HepG2 (cell line): ENCODE measurements around the gene TIMM13. TPM values are rescaled to one million over a fixed set of nuclear protein-coding genes. Genes with fewer than 3 reads are reported as not detected.

ENCODE experiments used
- ATAC-seq: fragments of 200-7000 bp; cut with Tn5 transposase; 3 replicates; pipeline ENCODE4 v1.9.1; 2020; ENCODE audit warnings: mild to moderate bottlenecking, moderate library complexity
- BruUV-seq: library from RNA; stranded (reverse); fragments of 400-500 nt; replicated peaks from 2 replicates; lab custom pipeline; 2021; lab: Mats Ljungman, UMichigan
- CTCF ChIA-PET: fragments of 300-600 bp; formaldehyde crosslinking; extraction: SDS; loops from one replicate; lab custom pipeline; 2021; ENCODE audit warnings: low total read pairs, inconsistent platforms, low intra/inter-chr PET ratio; lab: Yijun Ruan, JAX
- POLR2A ChIA-PET: fragments of 350-600 bp; sonication (Branson Sonifier 250); formaldehyde crosslinking; loops from one replicate; lab custom pipeline; 2020; ENCODE audit warnings: antibody characterized with exemption, inconsistent platforms; lab: Yijun Ruan, JAX
- DNase-seq: peaks from one replicate; pipeline ENCODE4 v3.0.0-alpha.2; 2015; ENCODE audit warnings: low spot score
- FAIRE-seq: peaks from 3 replicates; lab custom pipeline; 2011; peaks lifted over from hg19 to GRCh38; lab: Jason Lieb, UNC
- H2AFZ ChIP-seq: one replicate; pipeline ENCODE4 v1.6.1; 2011; ENCODE audit warnings: low read length, inconsistent platforms
- H3K27ac ChIP-seq: fragments of 300-600 bp; 3 replicates; pipeline ENCODE4 v1.8.0; 2011; ENCODE audit warnings: mixed run types, mild to moderate bottlenecking, mixed read lengths, low read length, inconsistent platforms; ENCODE audit not compliant: insufficient read depth; ENCODE audit errors: extremely low read length
- H3K27me3 ChIP-seq, 2 experiments: fragments of 200-600 bp in 1 of 2; 2 replicates in 1 of 2; 3 replicates in 1 of 2; pipeline versions ENCODE4 v1.6.0 to v1.8.0; 2011; ENCODE audit warnings: low read length in 2 of 2, mild to moderate bottlenecking in 2 of 2, moderate library complexity in 2 of 2, inconsistent platforms in 1 of 2; ENCODE audit not compliant: insufficient read depth in 2 of 2, control insufficient read depth in 1 of 2
- H3K36me3 ChIP-seq, 2 experiments: fragments of 200-600 bp in 1 of 2; replicated peaks in 1 of 2; 2 replicates in 1 of 2; 3 replicates in 1 of 2; pipeline versions ENCODE4 v1.5.1 to v1.8.0; 2011; ENCODE audit warnings: low read length in 2 of 2, inconsistent platforms in 1 of 2; ENCODE audit not compliant: insufficient read depth in 2 of 2, control insufficient read depth in 1 of 2
- H3K4me1 ChIP-seq: 2 replicates; pipeline ENCODE4 v1.5.1; 2012; ENCODE audit warnings: low read length, inconsistent platforms; ENCODE audit not compliant: insufficient read depth
- H3K4me2 ChIP-seq: 2 replicates; pipeline ENCODE4 v1.6.0; 2011; ENCODE audit warnings: low read depth, low read length, inconsistent platforms
- H3K4me3 ChIP-seq, 3 experiments: fragments of 200-600 bp in 1 of 3; sonication (generic), shearing (Covaris generic) in 1 of 3; replicated peaks in 1 of 3; 2 replicates each; pipeline ENCODE4 v1.5.1; 2011 to 2016; ENCODE audit warnings: low read length in 3 of 3, inconsistent platforms in 2 of 3, low read depth in 2 of 3, mild to moderate bottlenecking in 2 of 3, control low read depth in 1 of 3, mixed read lengths in 1 of 3; ENCODE audit not compliant: insufficient read depth in 1 of 3
- H3K79me2 ChIP-seq: one replicate; pipeline ENCODE4 v1.6.1; 2011; ENCODE audit warnings: low read length, inconsistent platforms; ENCODE audit not compliant: insufficient read depth
- H3K9ac ChIP-seq: 2 replicates; pipeline ENCODE4 v1.6.0; 2011; ENCODE audit warnings: mild to moderate bottlenecking, low read depth, low read length, inconsistent platforms; ENCODE audit not compliant: insufficient read depth
- H3K9me3 ChIP-seq: 2 replicates; pipeline ENCODE4 v1.5.1; 2012; ENCODE audit warnings: mild to moderate bottlenecking, low read length
- H4K20me1 ChIP-seq: 2 replicates; pipeline ENCODE4 v1.6.0; 2011; ENCODE audit warnings: inconsistent platforms, mild to moderate bottlenecking, low read length, moderate library complexity; ENCODE audit not compliant: insufficient read depth
- AGO1 ChIP-seq: fragments of 200-400 bp; formaldehyde crosslinking; IDR thresholded peaks from 2 replicates; pipeline ENCODE4 v1.6.1; 2017; ENCODE audit warnings: mild to moderate bottlenecking, low read depth, low read length, moderate library complexity; ENCODE audit not compliant: poor library complexity, severe bottlenecking
- AGO2 ChIP-seq: fragments of 200-400 bp; formaldehyde crosslinking; optimal IDR thresholded peaks from 2 replicates; pipeline ENCODE3; 2017; ENCODE audit warnings: mild to moderate bottlenecking, low read depth, low read length, moderate library complexity
- ATRX ChIP-seq: sonication (generic); formaldehyde crosslinking; IDR thresholded peaks from 2 replicates; pipeline ENCODE4 v1.4.0; 2020; ENCODE audit warnings: missing genetic modification reagents, borderline replicate concordance
- BRD4 ChIP-seq: sonication (generic); formaldehyde crosslinking; IDR thresholded peaks from 2 replicates; pipeline ENCODE4 v1.4.0; 2020; ENCODE audit warnings: missing genetic modification reagents
- CCDC6 ChIP-seq: sonication (generic); formaldehyde crosslinking; IDR thresholded peaks from 2 replicates; pipeline ENCODE4 v1.8.1; 2022; ENCODE audit warnings: mild to moderate bottlenecking, missing genetic modification reagents, moderate library complexity
- GFI1 ChIP-seq: sonication (generic); formaldehyde crosslinking; IDR thresholded peaks from 2 replicates; pipeline ENCODE4 v1.5.0; 2020; ENCODE audit warnings: missing genetic modification reagents, mild to moderate bottlenecking, borderline replicate concordance
- NONO ChIP-seq, 2 experiments: fragments of 450-650 bp in 1 of 2; sonication (generic) in 1 of 2; formaldehyde crosslinking in 1 of 2; IDR thresholded peaks in 1 of 2; conservative IDR thresholded peaks in 1 of 2; 2 replicates each; pipeline versions ENCODE4 v1.6.1 to v1.8.0; 2017 to 2022; ENCODE audit warnings: mild to moderate bottlenecking in 1 of 2, missing genetic modification reagents in 1 of 2, moderate library complexity in 1 of 2
- POLR2G ChIP-seq: fragments of 200-400 bp; formaldehyde crosslinking; IDR thresholded peaks from 2 replicates; pipeline ENCODE4 v1.6.1; 2018; ENCODE audit warnings: mild to moderate bottlenecking, low read depth, low read length, moderate library complexity
- RBFOX2 ChIP-seq: fragments of 200-400 bp; formaldehyde crosslinking; IDR thresholded peaks from 2 replicates; pipeline ENCODE4 v1.6.1; 2017; ENCODE audit warnings: low read depth, mild to moderate bottlenecking, low read length
- RBM22 ChIP-seq: fragments of 200-400 bp; formaldehyde crosslinking; optimal IDR thresholded peaks from 2 replicates; pipeline ENCODE3; 2017; ENCODE audit warnings: mild to moderate bottlenecking, low read length, moderate library complexity
- RFX1 ChIP-seq: fragments of 450-650 bp; IDR thresholded peaks from 2 replicates; pipeline ENCODE4 v1.6.1; 2017
- SP2 ChIP-seq: sonication (generic); formaldehyde crosslinking; IDR thresholded peaks from 2 replicates; pipeline ENCODE4 v1.5.1; 2020; ENCODE audit warnings: mild to moderate bottlenecking, missing genetic modification reagents
- THAP11 ChIP-seq: IDR thresholded peaks from 2 replicates; pipeline ENCODE4 v1.6.1; 2016; ENCODE audit warnings: missing biosample characterization, missing genetic modification reagents
- ZNF629 ChIP-seq: sonication (generic); formaldehyde crosslinking; conservative IDR thresholded peaks from 2 replicates; pipeline ENCODE4 v1.5.0; 2020; ENCODE audit warnings: missing genetic modification reagents
- ZNF749 ChIP-seq: sonication (generic); formaldehyde crosslinking; IDR thresholded peaks from 2 replicates; pipeline ENCODE4 v1.8.0; 2022; ENCODE audit warnings: mild to moderate bottlenecking, missing genetic modification reagents, moderate library complexity, borderline replicate concordance
- WGBS: methylation state at CpG from one replicate; pipeline ENCODE4 v1.1.6; 2017; ENCODE audit warnings: low lambda C conversion rate; 5-methylcytosine and 5-hydroxymethylcytosine counted together
- in situ Hi-C: cut with HindIII; loops from 2 replicates; pipeline ENCODE4 v1.10.0; 2017; ENCODE audit warnings: low pct_unique_long_range_greater_than_20kb; ENCODE audit not compliant: extremely low pct_ligation_motif_present
- intact Hi-C: fragments of 100-400 bp; cut with micrococcal nuclease; formaldehyde crosslinking; loops from one replicate; pipeline ENCODE4 v1.10.0; 2022; ENCODE audit not compliant: unreplicated experiment
- polyA plus RNA-seq, 8 experiments: library from polyadenylated mRNA; depleted of rRNA in 3 of 8; stranded (reverse) in 7 of 8; unstranded in 1 of 8; fragments of >200 nt; fragmentation: Illumina TruSeq in 4 of 8; extraction: Trizol in 4 of 8; gene quantifications; 2 replicates each; pipeline versions ENCODE4 v1.2.1 to v1.2.3, GENCODE V29; 2011 to 2016; ENCODE audit warnings: low read depth in 4 of 8, missing spikeins in 1 of 8, mixed read lengths in 1 of 8; ENCODE audit not compliant: insufficient read depth in 1 of 8
- total RNA-seq, 5 experiments: library from RNA; depleted of rRNA; stranded (reverse); fragments of >200 nt; fragmentation: Illumina TruSeq; extraction: Trizol; gene quantifications; 2 replicates each; pipeline ENCODE4 v1.2.3, GENCODE V29; 2016; ENCODE audit warnings: low read depth in 1 of 5
- TF ChIP-seq, protein P1 (sequence below): sonication (generic); formaldehyde crosslinking; IDR thresholded peaks from 2 replicates; pipeline ENCODE4 v1.4.0; 2020; ENCODE audit warnings: missing genetic modification reagents
- TF ChIP-seq, protein P2 (sequence below): IDR thresholded peaks from 2 replicates; pipeline ENCODE4 v1.6.1; 2012; ENCODE audit warnings: inconsistent platforms

The TIMM13 gene
- total and polyA plus RNA-seq, 2 of the 13 experiments (the other 11 are each of a cell fraction or from before 2014, with no cell fraction given): 48.4 to 108 TPM

DNA sequence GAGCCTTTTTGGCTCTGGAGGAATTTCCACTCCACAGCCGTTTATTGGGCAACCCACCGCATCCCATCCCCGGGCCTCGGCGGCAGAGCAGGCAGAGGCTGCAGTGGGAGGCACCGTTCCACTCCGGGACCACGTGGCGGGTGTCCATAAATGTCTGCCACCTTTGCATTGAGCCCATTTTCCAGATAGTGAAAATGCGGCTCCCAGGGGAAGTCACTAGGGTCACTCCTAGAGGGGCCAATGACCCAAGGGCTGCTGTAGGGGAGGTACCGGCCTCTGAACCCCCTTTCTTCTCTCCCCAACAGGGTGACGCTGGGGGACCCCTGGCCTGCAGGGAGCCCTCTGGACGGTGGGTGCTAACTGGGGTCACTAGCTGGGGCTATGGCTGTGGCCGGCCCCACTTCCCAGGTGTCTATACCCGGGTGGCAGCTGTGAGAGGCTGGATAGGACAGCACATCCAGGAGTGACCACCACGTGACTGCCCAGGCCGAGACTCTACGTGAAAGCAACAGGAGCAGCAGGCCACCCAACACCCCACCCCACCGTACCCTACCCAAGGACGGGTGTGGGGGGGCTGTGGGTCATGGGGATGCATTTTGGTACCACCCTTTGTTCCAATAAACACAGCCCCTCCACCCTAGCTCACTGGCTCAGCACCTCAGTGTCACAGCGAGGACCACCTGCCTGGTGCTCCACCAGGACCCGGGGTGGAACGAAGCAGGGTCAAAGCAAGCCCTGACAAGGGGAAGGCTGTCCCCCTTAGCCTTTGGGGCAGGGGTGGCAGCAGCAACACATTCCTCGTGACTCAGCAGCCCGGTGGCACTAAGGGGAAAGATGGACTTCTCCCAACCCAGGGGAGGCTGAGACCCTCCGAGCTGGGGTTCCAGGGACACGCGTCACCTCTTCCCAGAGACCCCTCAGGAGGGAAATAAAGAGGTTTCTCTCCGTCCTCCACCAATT lies 1.5 kb downstream of the TIMM13 start:
- POLR2A ChIA-PET: interaction anchor here (0.5 to 4.5 kb wide), 7 partner anchors 9 to 1321 kb away, joined by 3 to 60 read pairs (median 15); partner anchors contain the start of genes GADD45B and LMNB2
- no peak for FAIRE-seq
- H3K9me3 ChIP-seq: no peaks in the 10 kb centered on the region
- no peak for DNase-seq
- H3K27me3 ChIP-seq: no peaks in the 10 kb centered on the region
- peak overlapping the region; percentile 86 for H3K4me2 ChIP-seq
- CTCF ChIA-PET: no interaction called here
- H3K79me2 ChIP-seq: peaks cover 21% of the 10 kb centered on the region
- peaks cover 23% of the 10 kb centered on the region for H3K4me1 ChIP-seq
- H3K27ac ChIP-seq: peak overlapping the region; percentile 98
- WGBS: 91% methylated on average over 7 of the region's 29 CpGs
- in situ Hi-C loops: no loop called here
- peak overlapping the region; percentile 71 to 91 (median 90) for H3K4me3 ChIP-seq
- no TSS peak for BruUV-seq
- H3K36me3 ChIP-seq: peaks cover 5 to 24% of the 10 kb centered on the region in 2 experiments; a peak in 4 of 5 replicates
- H2AFZ ChIP-seq: no peak overlapping the region
- peak; percentile 14; the same call in 1 of the 2 replicates for TF ChIP-seq RBFOX2
- TF ChIP-seq GFI1 (CRISPR knock-in tag): 0 out of 2 replicates have a peak, but pooled peaks have one; percentile 8
- TF ChIP-seq, protein P1, sequence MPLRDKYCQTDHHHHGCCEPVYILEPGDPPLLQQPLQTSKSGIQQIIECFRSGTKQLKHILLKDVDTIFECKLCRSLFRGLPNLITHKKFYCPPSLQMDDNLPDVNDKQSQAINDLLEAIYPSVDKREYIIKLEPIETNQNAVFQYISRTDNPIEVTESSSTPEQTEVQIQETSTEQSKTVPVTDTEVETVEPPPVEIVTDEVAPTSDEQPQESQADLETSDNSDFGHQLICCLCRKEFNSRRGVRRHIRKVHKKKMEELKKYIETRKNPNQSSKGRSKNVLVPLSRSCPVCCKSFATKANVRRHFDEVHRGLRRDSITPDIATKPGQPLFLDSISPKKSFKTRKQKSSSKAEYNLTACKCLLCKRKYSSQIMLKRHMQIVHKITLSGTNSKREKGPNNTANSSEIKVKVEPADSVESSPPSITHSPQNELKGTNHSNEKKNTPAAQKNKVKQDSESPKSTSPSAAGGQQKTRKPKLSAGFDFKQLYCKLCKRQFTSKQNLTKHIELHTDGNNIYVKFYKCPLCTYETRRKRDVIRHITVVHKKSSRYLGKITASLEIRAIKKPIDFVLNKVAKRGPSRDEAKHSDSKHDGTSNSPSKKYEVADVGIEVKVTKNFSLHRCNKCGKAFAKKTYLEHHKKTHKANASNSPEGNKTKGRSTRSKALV (CRISPR knock-in tag): 0 out of 2 replicates have a peak, but pooled peaks have one; percentile 4
- TF ChIP-seq BRD4 (CRISPR knock-in tag): no peak
- TF ChIP-seq NONO (IDR thresholded peaks at IDR 0.05): no peak
- 0 out of 2 replicates have a peak, but pooled peaks have one; percentile 43 for TF ChIP-seq NONO (CRISPR knock-in tag; conservative IDR thresholded peaks at IDR 0.05)
- peak; percentile 9 for TF ChIP-seq RBM22
- TF ChIP-seq AGO1: no peak
- TF ChIP-seq, protein P2, sequence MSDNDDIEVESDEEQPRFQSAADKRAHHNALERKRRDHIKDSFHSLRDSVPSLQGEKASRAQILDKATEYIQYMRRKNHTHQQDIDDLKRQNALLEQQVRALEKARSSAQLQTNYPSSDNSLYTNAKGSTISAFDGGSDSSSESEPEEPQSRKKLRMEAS: no peak
- TF ChIP-seq CCDC6 (CRISPR knock-in tag): 0 out of 2 replicates have a peak, but pooled peaks have one; percentile 18
- peak; percentile 29; the same call in 1 of the 2 replicates for TF ChIP-seq POLR2G
- TF ChIP-seq SP2 (CRISPR knock-in tag): 0 out of 2 replicates have a peak, but pooled peaks have one; percentile 32
- TF ChIP-seq ZNF749 (CRISPR knock-in tag): 0 out of 2 replicates have a peak, but pooled peaks have one; percentile 4
- TF ChIP-seq ZNF629 (CRISPR knock-in tag): peak; percentile 77
- TF ChIP-seq THAP11 (CRISPR knock-in tag): 0 out of 2 replicates have a peak, but pooled peaks have one; percentile 16
- TF ChIP-seq AGO2: peak; percentile 92
- no peak for TF ChIP-seq ATRX (CRISPR knock-in tag)
- TF ChIP-seq RFX1: no peak
- TF ChIP-seq, all 625 proteins: peak for 12
- intact Hi-C loops: loop anchor here (2.0 kb wide), 1 partner anchor 37 kb away; no protein-coding TSS in a partner anchor
- Histone ChIP-seq H3K9ac (peak overlapping the region; percentile 97), H4K20me1 (peaks cover 7% of the 10 kb centered on the region; the same call in 1 of the 2 replicates)
- no peak for ATAC-seq
